ENCODE results near the gene DDA1. TPM values are rescaled to one million over a fixed set of nuclear protein-coding genes. Genes with fewer than 3 reads are reported as not detected.
A peak's percentile ranks its signal among the peaks of the same experiment; 100 is the strongest.

DDA1 gene
- polyA plus RNA-seq (2013, experiment 1 of 4) = 47.9 TPM
- polyA plus RNA-seq (2013, experiment 2 of 4) = 48.5 TPM
- polyA plus RNA-seq (2013, experiment 3 of 4) = 41.1 TPM
- polyA plus RNA-seq (2013, experiment 4 of 4) = 43.9 TPM

- peak within 1 kb of the TSS; percentile 63 for H3K27ac ChIP-seq (ENCODE audit: insufficient read depth, low read depth, low read length, poor library complexity, severe bottlenecking)
- H3K27me3 ChIP-seq (ENCODE audit: control insufficient read depth, insufficient read depth, low read length, poor library complexity, severe bottlenecking) = no peaks in the 10 kb centered on the region
- H3K4me1 ChIP-seq (ENCODE audit: control insufficient read depth, insufficient read depth, low read length) = no peaks in the 10 kb centered on the region
- H3K9me3 ChIP-seq (ENCODE audit: control insufficient read depth, low read length) = no peaks in the 10 kb centered on the region
- H3K36me3 ChIP-seq (ENCODE audit: control insufficient read depth, insufficient read depth, low read length) = peaks cover 12% of the 10 kb centered on the region
- 1% methylated on average over 46 of the region's 46 CpGs for WGBS, 2 experiments
- peak within 1 kb of the TSS; percentile 92 for H3K4me3 ChIP-seq (ENCODE audit: insufficient read depth, low read depth, low read length)
Measured at GRCh38 chr19:17309198-17309964, at the start of gene DDA1. Gene DDA1, plus strand, starts transcription at chr19:17309563. Its CDS starts 92 bp downstream, at chr19:17309655.

- Histone ChIP-seq H3K36me3 (ENCODE audit: control insufficient read depth, insufficient read depth, low read length) (no peaks in the 10 kb centered on the region), H3K9me3 (ENCODE audit: control insufficient read depth, low read length) (no peaks in the 10 kb centered on the region), H3K27me3 (ENCODE audit: control insufficient read depth, insufficient read depth, low read length, poor library complexity, severe bottlenecking) (no peaks in the 10 kb centered on the region), H3K4me3 (ENCODE audit: insufficient read depth, low read depth, low read length) (no peak overlapping the region), H3K4me1 (ENCODE audit: control insufficient read depth, insufficient read depth, low read length) (no peaks in the 10 kb centered on the region), H3K27ac (ENCODE audit: insufficient read depth, low read depth, low read length, poor library complexity, severe bottlenecking) (no peak overlapping the region)
- WGBS, 2 experiments = 70 to 86% methylated on average over 1 of the region's 1 CpG
Measured at GRCh38 chr19:17259934-17260333, 49.4 kb upstream of the DDA1 start.

GRCh38 chr19:17260842-17261325 lies 48.5 kb upstream of the DDA1 start:
- Histone ChIP-seq H3K36me3 (ENCODE audit: control insufficient read depth, insufficient read depth, low read length) (no peaks in the 10 kb centered on the region), H3K4me3 (ENCODE audit: insufficient read depth, low read depth, low read length) (no peak overlapping the region), H3K27me3 (ENCODE audit: control insufficient read depth, insufficient read depth, low read length, poor library complexity, severe bottlenecking) (no peaks in the 10 kb centered on the region), H3K4me1 (ENCODE audit: control insufficient read depth, insufficient read depth, low read length) (no peaks in the 10 kb centered on the region), H3K9me3 (ENCODE audit: control insufficient read depth, low read length) (no peaks in the 10 kb centered on the region), H3K27ac (ENCODE audit: insufficient read depth, low read depth, low read length, poor library complexity, severe bottlenecking) (no peak overlapping the region)
- 19 to 22% methylated on average over 15 of the region's 15 CpGs for WGBS, 2 experiments

GRCh38 chr19:17262557-17262956 lies 46.8 kb upstream of the DDA1 start:
- no peaks in the 10 kb centered on the region for H3K36me3 ChIP-seq (ENCODE audit: control insufficient read depth, insufficient read depth, low read length)
- WGBS, 2 experiments = 85 to 89% methylated on average over 16 of the region's 16 CpGs
- no peaks in the 10 kb centered on the region for H3K9me3 ChIP-seq (ENCODE audit: control insufficient read depth, low read length)
- H3K4me3 ChIP-seq (ENCODE audit: insufficient read depth, low read depth, low read length) = no peak overlapping the region
- H3K27ac ChIP-seq (ENCODE audit: insufficient read depth, low read depth, low read length, poor library complexity, severe bottlenecking) = no peak overlapping the region
- no peaks in the 10 kb centered on the region for H3K27me3 ChIP-seq (ENCODE audit: control insufficient read depth, insufficient read depth, low read length, poor library complexity, severe bottlenecking)
- no peaks in the 10 kb centered on the region for H3K4me1 ChIP-seq (ENCODE audit: control insufficient read depth, insufficient read depth, low read length)

GRCh38 chr19:17263712-17264640 lies 45.4 kb upstream of the DDA1 start:
- Histone ChIP-seq H3K27ac (ENCODE audit: insufficient read depth, low read depth, low read length, poor library complexity, severe bottlenecking) (no peak overlapping the region), H3K27me3 (ENCODE audit: control insufficient read depth, insufficient read depth, low read length, poor library complexity, severe bottlenecking) (no peaks in the 10 kb centered on the region), H3K4me1 (ENCODE audit: control insufficient read depth, insufficient read depth, low read length) (peaks cover 6% of the 10 kb centered on the region), H3K36me3 (ENCODE audit: control insufficient read depth, insufficient read depth, low read length) (peaks cover 3% of the 10 kb centered on the region), H3K9me3 (ENCODE audit: control insufficient read depth, low read length) (no peaks in the 10 kb centered on the region), H3K4me3 (ENCODE audit: insufficient read depth, low read depth, low read length) (no peak overlapping the region)
- 93% methylated on average over 23 of the region's 23 CpGs for WGBS, 2 experiments

- H3K27ac ChIP-seq (ENCODE audit: insufficient read depth, low read depth, low read length, poor library complexity, severe bottlenecking) = no peak within 1 kb of the TSS
- H3K36me3 ChIP-seq (ENCODE audit: control insufficient read depth, insufficient read depth, low read length) = peaks cover 6% of the 10 kb centered on the region
- 46 to 51% methylated on average over 5 of the region's 5 CpGs for WGBS, 2 experiments
- no peak within 1 kb of the TSS for H3K4me3 ChIP-seq (ENCODE audit: insufficient read depth, low read depth, low read length)
- H3K9me3 ChIP-seq (ENCODE audit: control insufficient read depth, low read length) = no peaks in the 10 kb centered on the region
- H3K27me3 ChIP-seq (ENCODE audit: control insufficient read depth, insufficient read depth, low read length, poor library complexity, severe bottlenecking) = no peaks in the 10 kb centered on the region
- H3K4me1 ChIP-seq (ENCODE audit: control insufficient read depth, insufficient read depth, low read length) = peaks cover 6% of the 10 kb centered on the region
Measured at GRCh38 chr19:17264641-17264979, 44.8 kb upstream of the DDA1 start, which contains the start of gene USHBP1. Gene USHBP1, minus strand, starts transcription at chr19:17264745. Its CDS starts 446 bp downstream, at chr19:17264299.

GRCh38 chr19:17266026-17266425 lies 43.3 kb upstream of the DDA1 start:
- Histone ChIP-seq H3K36me3 (ENCODE audit: control insufficient read depth, insufficient read depth, low read length) (peaks cover 11% of the 10 kb centered on the region), H3K27ac (ENCODE audit: insufficient read depth, low read depth, low read length, poor library complexity, severe bottlenecking) (no peak overlapping the region), H3K27me3 (ENCODE audit: control insufficient read depth, insufficient read depth, low read length, poor library complexity, severe bottlenecking) (no peaks in the 10 kb centered on the region), H3K4me3 (ENCODE audit: insufficient read depth, low read depth, low read length) (no peak overlapping the region), H3K9me3 (ENCODE audit: control insufficient read depth, low read length) (no peaks in the 10 kb centered on the region), H3K4me1 (ENCODE audit: control insufficient read depth, insufficient read depth, low read length) (peaks cover 6% of the 10 kb centered on the region)
- WGBS, 2 experiments = 90 to 94% methylated on average over 7 of the region's 7 CpGs

GRCh38 chr19:17266589-17266974 lies 42.8 kb upstream of the DDA1 start:
- 87 to 90% methylated on average over 12 of the region's 12 CpGs for WGBS, 2 experiments
- Histone ChIP-seq H3K36me3 (ENCODE audit: control insufficient read depth, insufficient read depth, low read length) (peaks cover 11% of the 10 kb centered on the region), H3K27me3 (ENCODE audit: control insufficient read depth, insufficient read depth, low read length, poor library complexity, severe bottlenecking) (no peaks in the 10 kb centered on the region), H3K4me1 (ENCODE audit: control insufficient read depth, insufficient read depth, low read length) (peaks cover 6% of the 10 kb centered on the region), H3K9me3 (ENCODE audit: control insufficient read depth, low read length) (no peaks in the 10 kb centered on the region), H3K4me3 (ENCODE audit: insufficient read depth, low read depth, low read length) (no peak overlapping the region), H3K27ac (ENCODE audit: insufficient read depth, low read depth, low read length, poor library complexity, severe bottlenecking) (no peak overlapping the region)

- Histone ChIP-seq H3K4me1 (ENCODE audit: control insufficient read depth, insufficient read depth, low read length) (peaks cover 6% of the 10 kb centered on the region), H3K9me3 (ENCODE audit: control insufficient read depth, low read length) (no peaks in the 10 kb centered on the region), H3K27me3 (ENCODE audit: control insufficient read depth, insufficient read depth, low read length, poor library complexity, severe bottlenecking) (no peaks in the 10 kb centered on the region), H3K27ac (ENCODE audit: insufficient read depth, low read depth, low read length, poor library complexity, severe bottlenecking) (no peak within 1 kb of the TSS), H3K36me3 (ENCODE audit: control insufficient read depth, insufficient read depth, low read length) (peaks cover 11% of the 10 kb centered on the region), H3K4me3 (ENCODE audit: insufficient read depth, low read depth, low read length) (peak within 1 kb of the TSS; percentile 87)
- 1% methylated on average over 27 of the region's 27 CpGs for WGBS, 2 experiments
Measured at GRCh38 chr19:17266975-17267788, 42.2 kb upstream of the DDA1 start, which contains the start of gene BABAM1. Gene BABAM1, plus strand, starts transcription at chr19:17267443. Its CDS starts 1,364 bp downstream, at chr19:17268807.

Data from ectodermal cell (in vitro differentiated cells).